HepG2 (cell line): ENCODE results near the gene NLRX1. TPM values are rescaled to one million over a fixed set of nuclear protein-coding genes. Genes with fewer than 3 reads are reported as not detected.

Experiments used
- ATAC-seq: fragments of 200-7000 bp; cut with Tn5 transposase; 3 replicates; pipeline ENCODE4 v1.9.1; 2020; ENCODE audit warnings: mild to moderate bottlenecking, moderate library complexity
- BruUV-seq: library from RNA; stranded (reverse); fragments of 400-500 nt; replicated peaks from 2 replicates; lab custom pipeline; 2021; lab: Mats Ljungman, UMichigan
- CTCF ChIA-PET: fragments of 300-600 bp; formaldehyde crosslinking; extraction: SDS; loops from one replicate; lab custom pipeline; 2021; ENCODE audit warnings: low total read pairs, inconsistent platforms, low intra/inter-chr PET ratio; lab: Yijun Ruan, JAX
- POLR2A ChIA-PET: fragments of 350-600 bp; sonication (Branson Sonifier 250); formaldehyde crosslinking; loops from one replicate; lab custom pipeline; 2020; ENCODE audit warnings: antibody characterized with exemption, inconsistent platforms; lab: Yijun Ruan, JAX
- DNase-seq: peaks from one replicate; pipeline ENCODE4 v3.0.0-alpha.2; 2015; ENCODE audit warnings: low spot score
- FAIRE-seq: peaks from 3 replicates; lab custom pipeline; 2011; peaks lifted over from hg19 to GRCh38; lab: Jason Lieb, UNC
- H2AFZ ChIP-seq: one replicate; pipeline ENCODE4 v1.6.1; 2011; ENCODE audit warnings: low read length, inconsistent platforms
- H3K27ac ChIP-seq: fragments of 300-600 bp; 3 replicates; pipeline ENCODE4 v1.8.0; 2011; ENCODE audit warnings: mixed run types, mild to moderate bottlenecking, mixed read lengths, low read length, inconsistent platforms; ENCODE audit not compliant: insufficient read depth; ENCODE audit errors: extremely low read length
- H3K27me3 ChIP-seq, 2 experiments: fragments of 200-600 bp in 1 of 2; 2 replicates in 1 of 2; 3 replicates in 1 of 2; pipeline versions ENCODE4 v1.6.0 to v1.8.0; 2011; ENCODE audit warnings: low read length in 2 of 2, mild to moderate bottlenecking in 2 of 2, moderate library complexity in 2 of 2, inconsistent platforms in 1 of 2; ENCODE audit not compliant: insufficient read depth in 2 of 2, control insufficient read depth in 1 of 2
- H3K36me3 ChIP-seq, 2 experiments: fragments of 200-600 bp in 1 of 2; replicated peaks in 1 of 2; 2 replicates in 1 of 2; 3 replicates in 1 of 2; pipeline versions ENCODE4 v1.5.1 to v1.8.0; 2011; ENCODE audit warnings: low read length in 2 of 2, inconsistent platforms in 1 of 2; ENCODE audit not compliant: insufficient read depth in 2 of 2, control insufficient read depth in 1 of 2
- H3K4me1 ChIP-seq: 2 replicates; pipeline ENCODE4 v1.5.1; 2012; ENCODE audit warnings: low read length, inconsistent platforms; ENCODE audit not compliant: insufficient read depth
- H3K4me2 ChIP-seq: 2 replicates; pipeline ENCODE4 v1.6.0; 2011; ENCODE audit warnings: low read depth, low read length, inconsistent platforms
- H3K4me3 ChIP-seq, 3 experiments: fragments of 200-600 bp in 1 of 3; sonication (generic), shearing (Covaris generic) in 1 of 3; replicated peaks in 1 of 3; 2 replicates each; pipeline ENCODE4 v1.5.1; 2011 to 2016; ENCODE audit warnings: low read length in 3 of 3, inconsistent platforms in 2 of 3, low read depth in 2 of 3, mild to moderate bottlenecking in 2 of 3, control low read depth in 1 of 3, mixed read lengths in 1 of 3; ENCODE audit not compliant: insufficient read depth in 1 of 3
- H3K79me2 ChIP-seq: one replicate; pipeline ENCODE4 v1.6.1; 2011; ENCODE audit warnings: low read length, inconsistent platforms; ENCODE audit not compliant: insufficient read depth
- H3K9ac ChIP-seq: 2 replicates; pipeline ENCODE4 v1.6.0; 2011; ENCODE audit warnings: mild to moderate bottlenecking, low read depth, low read length, inconsistent platforms; ENCODE audit not compliant: insufficient read depth
- H3K9me3 ChIP-seq: 2 replicates; pipeline ENCODE4 v1.5.1; 2012; ENCODE audit warnings: mild to moderate bottlenecking, low read length
- H4K20me1 ChIP-seq: 2 replicates; pipeline ENCODE4 v1.6.0; 2011; ENCODE audit warnings: inconsistent platforms, mild to moderate bottlenecking, low read length, moderate library complexity; ENCODE audit not compliant: insufficient read depth
- CCDC6 ChIP-seq: sonication (generic); formaldehyde crosslinking; IDR thresholded peaks from 2 replicates; pipeline ENCODE4 v1.8.1; 2022; ENCODE audit warnings: mild to moderate bottlenecking, missing genetic modification reagents, moderate library complexity
- CHD4 ChIP-seq: fragments of 200-600 bp; sonication (generic); IDR thresholded peaks from 2 replicates; pipeline ENCODE4 v1.7.0; 2017; ENCODE audit warnings: mild to moderate bottlenecking, low read length, borderline replicate concordance
- HNF4G ChIP-seq, 2 experiments: sonication (generic) in 1 of 2; formaldehyde crosslinking in 1 of 2; IDR thresholded peaks; 2 replicates each; pipeline versions ENCODE4 v1.4.0 to v1.6.1; 2011 to 2020; ENCODE audit warnings: borderline replicate concordance in 2 of 2, low read depth in 2 of 2, mild to moderate bottlenecking in 2 of 2, low read length in 1 of 2, missing genetic modification reagents in 1 of 2, moderate library complexity in 1 of 2
- NONO ChIP-seq, 2 experiments: fragments of 450-650 bp in 1 of 2; sonication (generic) in 1 of 2; formaldehyde crosslinking in 1 of 2; IDR thresholded peaks in 1 of 2; conservative IDR thresholded peaks in 1 of 2; 2 replicates each; pipeline versions ENCODE4 v1.6.1 to v1.8.0; 2017 to 2022; ENCODE audit warnings: mild to moderate bottlenecking in 1 of 2, missing genetic modification reagents in 1 of 2, moderate library complexity in 1 of 2
- RCOR2 ChIP-seq: IDR thresholded peaks from 2 replicates; pipeline ENCODE4 v1.6.1; 2016; ENCODE audit warnings: missing biosample characterization, missing genetic modification reagents
- REL ChIP-seq: sonication (generic); formaldehyde crosslinking; conservative IDR thresholded peaks from 2 replicates; pipeline ENCODE4 v1.8.0; 2022; ENCODE audit warnings: mild to moderate bottlenecking, missing genetic modification reagents, moderate library complexity
- RELA ChIP-seq: sonication (generic); formaldehyde crosslinking; IDR thresholded peaks from 2 replicates; pipeline ENCODE4 v1.4.0; 2020; ENCODE audit warnings: missing genetic modification reagents
- SMAD9 ChIP-seq: sonication (generic); formaldehyde crosslinking; IDR thresholded peaks from 2 replicates; pipeline ENCODE4 v1.5.1; 2020; ENCODE audit warnings: mild to moderate bottlenecking, missing genetic modification reagents
- SP2 ChIP-seq: sonication (generic); formaldehyde crosslinking; IDR thresholded peaks from 2 replicates; pipeline ENCODE4 v1.5.1; 2020; ENCODE audit warnings: mild to moderate bottlenecking, missing genetic modification reagents
- ZNF501 ChIP-seq: sonication (generic); formaldehyde crosslinking; IDR thresholded peaks from 2 replicates; pipeline ENCODE4 v1.5.1; 2020; ENCODE audit warnings: mild to moderate bottlenecking, moderate library complexity, missing genetic modification reagents
- ZNF577 ChIP-seq: sonication (generic); formaldehyde crosslinking; IDR thresholded peaks from 2 replicates; pipeline ENCODE4 v1.4.0; 2020; ENCODE audit warnings: mild to moderate bottlenecking, low read depth, missing genetic modification reagents, borderline replicate concordance
- ZNF614 ChIP-seq: IDR thresholded peaks from 2 replicates; pipeline ENCODE4 v1.6.1; 2018; ENCODE audit warnings: missing biosample characterization, missing genetic modification reagents, inconsistent platforms, borderline replicate concordance
- ZNF619 ChIP-seq: sonication (generic); formaldehyde crosslinking; IDR thresholded peaks from 2 replicates; pipeline ENCODE4 v1.4.0; 2020; ENCODE audit warnings: mild to moderate bottlenecking, missing genetic modification reagents
- ZNF644 ChIP-seq: IDR thresholded peaks from 2 replicates; pipeline ENCODE4 v1.6.1; 2016; ENCODE audit warnings: low read depth
- WGBS: methylation state at CpG from one replicate; pipeline ENCODE4 v1.1.6; 2017; ENCODE audit warnings: low lambda C conversion rate; 5-methylcytosine and 5-hydroxymethylcytosine counted together
- in situ Hi-C: cut with HindIII; loops from 2 replicates; pipeline ENCODE4 v1.10.0; 2017; ENCODE audit warnings: low pct_unique_long_range_greater_than_20kb; ENCODE audit not compliant: extremely low pct_ligation_motif_present
- intact Hi-C: fragments of 100-400 bp; cut with micrococcal nuclease; formaldehyde crosslinking; loops from one replicate; pipeline ENCODE4 v1.10.0; 2022; ENCODE audit not compliant: unreplicated experiment
- polyA plus RNA-seq, 8 experiments: library from polyadenylated mRNA; depleted of rRNA in 3 of 8; stranded (reverse) in 7 of 8; unstranded in 1 of 8; fragments of >200 nt; fragmentation: Illumina TruSeq in 4 of 8; extraction: Trizol in 4 of 8; gene quantifications; 2 replicates each; pipeline versions ENCODE4 v1.2.1 to v1.2.3, GENCODE V29; 2011 to 2016; ENCODE audit warnings: low read depth in 4 of 8, missing spikeins in 1 of 8, mixed read lengths in 1 of 8; ENCODE audit not compliant: insufficient read depth in 1 of 8
- total RNA-seq, 5 experiments: library from RNA; depleted of rRNA; stranded (reverse); fragments of >200 nt; fragmentation: Illumina TruSeq; extraction: Trizol; gene quantifications; 2 replicates each; pipeline ENCODE4 v1.2.3, GENCODE V29; 2016; ENCODE audit warnings: low read depth in 1 of 5
- TF ChIP-seq, protein P1 (sequence below): IDR thresholded peaks from 2 replicates; pipeline ENCODE4 v1.6.1; 2012; ENCODE audit warnings: inconsistent platforms
- TF ChIP-seq, protein P2 (sequence below): sonication (generic); formaldehyde crosslinking; IDR thresholded peaks from 2 replicates; pipeline ENCODE4 v1.9.0; 2021; ENCODE audit warnings: mild to moderate bottlenecking, missing genetic modification reagents

Gene NLRX1
- total and polyA plus RNA-seq, 2 of the 13 experiments (the other 11 are each of a cell fraction or from before 2014, with no cell fraction given): 8.7 to 11.0 TPM

DNA sequence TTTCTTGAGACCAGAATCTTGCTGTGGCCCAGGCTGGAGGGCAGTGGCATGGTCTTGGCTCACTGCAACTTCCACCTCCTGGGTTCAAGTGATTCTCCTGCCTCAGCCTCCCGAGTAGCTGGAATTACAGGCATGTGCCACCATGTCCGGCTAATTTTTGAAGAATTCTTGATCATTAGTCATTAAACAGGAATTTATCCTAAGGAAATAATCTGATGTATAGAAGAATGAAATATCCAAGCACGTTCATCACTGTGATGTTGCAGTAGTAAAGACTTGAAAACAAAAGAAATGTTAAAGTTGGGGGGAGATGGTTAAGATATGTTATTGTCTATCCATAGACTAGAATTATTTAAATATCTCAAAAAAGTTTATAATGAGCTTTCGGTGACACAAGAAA lies 61.2 kb downstream of the NLRX1 start:
- 94% methylated on average over 4 of the region's 4 CpGs for WGBS
- in situ Hi-C loops: no loop called here
- H3K79me2 ChIP-seq: no peaks in the 10 kb centered on the region
- no peak overlapping the region for H2AFZ ChIP-seq
- no peak overlapping the region for H3K27ac ChIP-seq
- no peak for DNase-seq
- peaks cover 0 to 6% of the 10 kb centered on the region in 2 experiments; a peak in 3 of 5 replicates for H3K36me3 ChIP-seq
- H4K20me1 ChIP-seq: no peaks in the 10 kb centered on the region
- H3K4me1 ChIP-seq: no peaks in the 10 kb centered on the region; the same call in 1 of the 2 replicates
- H3K9ac ChIP-seq: no peak overlapping the region
- H3K4me2 ChIP-seq: no peak overlapping the region
- intact Hi-C loops: no loop called here
- TF ChIP-seq CCDC6 (CRISPR knock-in tag) (no peak), RCOR2 (CRISPR knock-in tag) (no peak), REL (CRISPR knock-in tag) (no peak), ZNF614 (CRISPR knock-in tag) (no peak), SP2 (no peak), ZNF619 (CRISPR knock-in tag) (no peak), ZNF577 (CRISPR knock-in tag) (no peak), CHD4 (no peak), RELA (CRISPR knock-in tag) (no peak), HNF4G (IDR thresholded peaks at IDR 0.05; ENCODE audit: borderline replicate concordance, low read depth, low read length) (no peak), HNF4G (CRISPR knock-in tag; IDR thresholded peaks at IDR 0.05; ENCODE audit: borderline replicate concordance, low read depth) (no peak), ZNF644 (CRISPR knock-in tag) (no peak), ZNF501 (CRISPR knock-in tag) (no peak), SMAD9 (CRISPR knock-in tag) (no peak), NONO (IDR thresholded peaks at IDR 0.05) (no peak), NONO (CRISPR knock-in tag; conservative IDR thresholded peaks at IDR 0.05) (no peak)
- TF ChIP-seq, protein P1, sequence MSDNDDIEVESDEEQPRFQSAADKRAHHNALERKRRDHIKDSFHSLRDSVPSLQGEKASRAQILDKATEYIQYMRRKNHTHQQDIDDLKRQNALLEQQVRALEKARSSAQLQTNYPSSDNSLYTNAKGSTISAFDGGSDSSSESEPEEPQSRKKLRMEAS: no peak
- TF ChIP-seq, protein P2, sequence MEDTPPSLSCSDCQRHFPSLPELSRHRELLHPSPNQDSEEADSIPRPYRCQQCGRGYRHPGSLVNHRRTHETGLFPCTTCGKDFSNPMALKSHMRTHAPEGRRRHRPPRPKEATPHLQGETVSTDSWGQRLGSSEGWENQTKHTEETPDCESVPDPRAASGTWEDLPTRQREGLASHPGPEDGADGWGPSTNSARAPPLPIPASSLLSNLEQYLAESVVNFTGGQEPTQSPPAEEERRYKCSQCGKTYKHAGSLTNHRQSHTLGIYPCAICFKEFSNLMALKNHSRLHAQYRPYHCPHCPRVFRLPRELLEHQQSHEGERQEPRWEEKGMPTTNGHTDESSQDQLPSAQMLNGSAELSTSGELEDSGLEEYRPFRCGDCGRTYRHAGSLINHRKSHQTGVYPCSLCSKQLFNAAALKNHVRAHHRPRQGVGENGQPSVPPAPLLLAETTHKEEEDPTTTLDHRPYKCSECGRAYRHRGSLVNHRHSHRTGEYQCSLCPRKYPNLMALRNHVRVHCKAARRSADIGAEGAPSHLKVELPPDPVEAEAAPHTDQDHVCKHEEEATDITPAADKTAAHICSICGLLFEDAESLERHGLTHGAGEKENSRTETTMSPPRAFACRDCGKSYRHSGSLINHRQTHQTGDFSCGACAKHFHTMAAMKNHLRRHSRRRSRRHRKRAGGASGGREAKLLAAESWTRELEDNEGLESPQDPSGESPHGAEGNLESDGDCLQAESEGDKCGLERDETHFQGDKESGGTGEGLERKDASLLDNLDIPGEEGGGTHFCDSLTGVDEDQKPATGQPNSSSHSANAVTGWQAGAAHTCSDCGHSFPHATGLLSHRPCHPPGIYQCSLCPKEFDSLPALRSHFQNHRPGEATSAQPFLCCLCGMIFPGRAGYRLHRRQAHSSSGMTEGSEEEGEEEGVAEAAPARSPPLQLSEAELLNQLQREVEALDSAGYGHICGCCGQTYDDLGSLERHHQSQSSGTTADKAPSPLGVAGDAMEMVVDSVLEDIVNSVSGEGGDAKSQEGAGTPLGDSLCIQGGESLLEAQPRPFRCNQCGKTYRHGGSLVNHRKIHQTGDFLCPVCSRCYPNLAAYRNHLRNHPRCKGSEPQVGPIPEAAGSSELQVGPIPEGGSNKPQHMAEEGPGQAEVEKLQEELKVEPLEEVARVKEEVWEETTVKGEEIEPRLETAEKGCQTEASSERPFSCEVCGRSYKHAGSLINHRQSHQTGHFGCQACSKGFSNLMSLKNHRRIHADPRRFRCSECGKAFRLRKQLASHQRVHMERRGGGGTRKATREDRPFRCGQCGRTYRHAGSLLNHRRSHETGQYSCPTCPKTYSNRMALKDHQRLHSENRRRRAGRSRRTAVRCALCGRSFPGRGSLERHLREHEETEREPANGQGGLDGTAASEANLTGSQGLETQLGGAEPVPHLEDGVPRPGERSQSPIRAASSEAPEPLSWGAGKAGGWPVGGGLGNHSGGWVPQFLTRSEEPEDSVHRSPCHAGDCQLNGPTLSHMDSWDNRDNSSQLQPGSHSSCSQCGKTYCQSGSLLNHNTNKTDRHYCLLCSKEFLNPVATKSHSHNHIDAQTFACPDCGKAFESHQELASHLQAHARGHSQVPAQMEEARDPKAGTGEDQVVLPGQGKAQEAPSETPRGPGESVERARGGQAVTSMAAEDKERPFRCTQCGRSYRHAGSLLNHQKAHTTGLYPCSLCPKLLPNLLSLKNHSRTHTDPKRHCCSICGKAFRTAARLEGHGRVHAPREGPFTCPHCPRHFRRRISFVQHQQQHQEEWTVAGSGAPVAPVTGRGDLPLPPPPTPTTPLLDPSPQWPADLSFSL (CRISPR knock-in tag): no peak
- TF ChIP-seq, all 625 proteins: peak for 0
- no peak overlapping the region for H3K4me3 ChIP-seq
- H3K9me3 ChIP-seq: no peaks in the 10 kb centered on the region
- FAIRE-seq (no peak), ATAC-seq (no peak)
- ChIA-PET CTCF (no interaction called here), POLR2A (no interaction called here)
- H3K27me3 ChIP-seq: no peaks in the 10 kb centered on the region
- no TSS peak for BruUV-seq
